Tibial nerve (tissue), 4 donors: ENCODE data around the gene CLEC7A. TPM values are rescaled to one million over a fixed set of nuclear protein-coding genes. Genes with fewer than 3 reads are reported as not detected.

ENCODE experiments used
- DNase-seq, 2 donors: peaks; one replicate each; pipeline ENCODE4 v3.0.0-alpha.2; 2019; ENCODE audit warnings: low spot score in 2 of 2
- H3K27ac ChIP-seq, 4 donors: fragments of 200-600 bp; sonication (generic) in 3 of 4; one replicate each; pipeline ENCODE4 v1.5.1; 2017 to 2019; ENCODE audit warnings: mild to moderate bottlenecking in 1 of 4
- H3K27me3 ChIP-seq, 2 donors: fragments of 200-600 bp; sonication (generic) in 1 of 2; one replicate each; pipeline versions ENCODE4 v1.5.1 to v1.6.0; 2017 to 2019
- H3K36me3 ChIP-seq, 3 donors: fragments of 200-600 bp; sonication (generic); one replicate each; pipeline ENCODE4 v1.5.1; 2018 to 2019
- H3K4me1 ChIP-seq, 4 donors: fragments of 200-600 bp; sonication (generic) in 3 of 4; one replicate each; pipeline ENCODE4 v1.5.1; 2017 to 2019
- H3K4me3 ChIP-seq, 4 donors: fragments of 200-600 bp; sonication (generic) in 3 of 4; one replicate each; pipeline ENCODE4 v1.5.1; 2017 to 2019; ENCODE audit warnings: mild to moderate bottlenecking in 1 of 4, moderate library complexity in 1 of 4
- H3K9me3 ChIP-seq, 4 donors: fragments of 200-600 bp; sonication (generic) in 3 of 4; one replicate each; pipeline ENCODE4 v1.5.1; 2017 to 2019
- EP300 ChIP-seq, 2 donors: sonication (generic); formaldehyde crosslinking; IDR thresholded peaks; one replicate each; pipeline ENCODE4 v1.6.1; 2017; ENCODE audit warnings: antibody characterized with exemption in 2 of 2, mild to moderate bottlenecking in 1 of 2
- POLR2A ChIP-seq, 2 donors: fragments of 450-650 bp; IDR thresholded peaks; one replicate each; pipeline ENCODE4 v1.6.1; 2017; ENCODE audit warnings: antibody characterized with exemption in 2 of 2, mild to moderate bottlenecking in 2 of 2, moderate library complexity in 2 of 2
- WGBS, 2 donors: methylation state at CpG; one replicate each; pipeline ENCODE4 v1.1.5; 2018; 5-methylcytosine and 5-hydroxymethylcytosine counted together
- total RNA-seq, 4 donors: library from RNA; depleted of rRNA; stranded (reverse); fragments of >200 nt; gene quantifications; one replicate each; pipeline ENCODE4 v1.1.0, GENCODE V29; 2016
- TF ChIP-seq, protein P1 (sequence below), 5 experiments: fragments of 200-600 bp in 3 of 5; fragments of 450-650 bp in 2 of 5; sonication (generic) in 3 of 5; IDR thresholded peaks; one replicate each; pipeline ENCODE4 v1.5.1; 2016 to 2019; ENCODE audit warnings: antibody characterized with exemption in 5 of 5, mild to moderate bottlenecking in 3 of 5, moderate library complexity in 2 of 5

Gene CLEC7A
- total RNA-seq, 4 donors from 2014 or later, result 4.0 to 13.5 (median 7.9) TPM

DNA sequence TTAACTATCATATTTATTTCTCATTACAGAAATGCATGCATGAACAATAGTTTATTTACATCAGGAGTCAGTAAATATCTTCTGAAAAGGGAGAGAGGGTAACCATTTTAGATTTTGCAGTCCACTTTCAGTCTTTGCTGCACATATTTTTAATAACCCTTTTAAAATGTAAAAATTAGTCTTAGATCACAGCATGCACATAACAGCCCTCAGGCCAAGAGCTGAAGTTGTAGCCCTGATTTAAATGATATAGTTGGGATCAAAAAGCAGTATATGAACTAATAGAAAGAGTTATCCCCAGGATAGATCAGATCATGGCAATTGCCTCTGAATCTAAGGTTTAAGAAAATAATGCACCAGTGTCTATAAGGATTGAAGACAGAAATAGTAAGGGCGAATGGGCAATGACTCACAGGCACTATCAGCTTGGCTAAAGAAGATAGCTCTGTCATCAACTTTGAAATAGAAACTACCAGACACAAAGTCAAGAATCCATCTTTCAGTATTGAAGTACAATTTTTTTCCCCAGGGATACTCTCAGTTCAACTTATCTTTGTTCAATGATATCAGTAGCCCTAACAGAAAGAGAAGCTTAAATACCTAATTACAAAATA, 13.1 kb upstream of the CLEC7A start:
- Histone ChIP-seq H3K27ac (no peak overlapping the region), H3K4me1 (no peaks in the 10 kb centered on the region), H3K36me3 (no peaks in the 10 kb centered on the region), H3K27me3 (no peaks in the 10 kb centered on the region), H3K9me3 (no peaks in the 10 kb centered on the region), H3K4me3 (no peak overlapping the region)
- no peak for DNase-seq
- WGBS, 2 donors, result 0 to 2% methylated on average over 1 of the region's 1 CpG
- TF ChIP-seq, protein P1, sequence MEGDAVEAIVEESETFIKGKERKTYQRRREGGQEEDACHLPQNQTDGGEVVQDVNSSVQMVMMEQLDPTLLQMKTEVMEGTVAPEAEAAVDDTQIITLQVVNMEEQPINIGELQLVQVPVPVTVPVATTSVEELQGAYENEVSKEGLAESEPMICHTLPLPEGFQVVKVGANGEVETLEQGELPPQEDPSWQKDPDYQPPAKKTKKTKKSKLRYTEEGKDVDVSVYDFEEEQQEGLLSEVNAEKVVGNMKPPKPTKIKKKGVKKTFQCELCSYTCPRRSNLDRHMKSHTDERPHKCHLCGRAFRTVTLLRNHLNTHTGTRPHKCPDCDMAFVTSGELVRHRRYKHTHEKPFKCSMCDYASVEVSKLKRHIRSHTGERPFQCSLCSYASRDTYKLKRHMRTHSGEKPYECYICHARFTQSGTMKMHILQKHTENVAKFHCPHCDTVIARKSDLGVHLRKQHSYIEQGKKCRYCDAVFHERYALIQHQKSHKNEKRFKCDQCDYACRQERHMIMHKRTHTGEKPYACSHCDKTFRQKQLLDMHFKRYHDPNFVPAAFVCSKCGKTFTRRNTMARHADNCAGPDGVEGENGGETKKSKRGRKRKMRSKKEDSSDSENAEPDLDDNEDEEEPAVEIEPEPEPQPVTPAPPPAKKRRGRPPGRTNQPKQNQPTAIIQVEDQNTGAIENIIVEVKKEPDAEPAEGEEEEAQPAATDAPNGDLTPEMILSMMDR (IDR thresholded peaks at IDR 0.05), result no peak
- TF ChIP-seq POLR2A (IDR thresholded peaks at IDR 0.05), result no peak
- TF ChIP-seq EP300 (IDR thresholded peaks at IDR 0.05), result no peak

DNA sequence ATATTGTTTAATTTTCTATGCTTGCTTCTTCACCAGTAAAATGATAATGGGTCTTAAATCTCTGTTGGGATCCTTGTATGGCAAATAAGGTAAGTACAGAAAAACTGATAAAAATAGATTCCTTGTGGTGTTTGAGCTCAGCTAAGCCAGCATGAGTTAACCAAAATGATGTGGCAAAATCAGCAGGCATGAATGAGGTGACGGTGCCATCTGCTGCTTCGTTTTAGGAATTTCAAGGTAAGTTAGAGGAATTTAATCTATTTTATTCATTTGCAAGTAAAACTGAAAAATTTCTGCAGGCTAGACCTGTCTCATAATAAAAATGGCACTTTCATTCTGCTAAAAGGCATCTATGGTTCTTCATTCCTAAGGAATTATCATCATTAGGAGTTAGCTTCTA, 10.0 kb upstream of the CLEC7A start:
- Histone ChIP-seq H3K4me3 (no peak overlapping the region), H3K36me3 (no peaks in the 10 kb centered on the region), H3K27ac (no peak overlapping the region), H3K27me3 (no peaks in the 10 kb centered on the region), H3K4me1 (no peaks in the 10 kb centered on the region), H3K9me3 (no peaks in the 10 kb centered on the region)
- TF ChIP-seq EP300 (IDR thresholded peaks at IDR 0.05), result no peak
- no peak for TF ChIP-seq POLR2A (IDR thresholded peaks at IDR 0.05)
- TF ChIP-seq, protein P1 (IDR thresholded peaks at IDR 0.05), result peak; percentile 27 to 79 (median 39)
- 14 to 17% methylated on average over 2 of the region's 2 CpGs for WGBS, 2 donors
- DNase-seq, result peak in 1 of 2 donors; percentile 40

DNA sequence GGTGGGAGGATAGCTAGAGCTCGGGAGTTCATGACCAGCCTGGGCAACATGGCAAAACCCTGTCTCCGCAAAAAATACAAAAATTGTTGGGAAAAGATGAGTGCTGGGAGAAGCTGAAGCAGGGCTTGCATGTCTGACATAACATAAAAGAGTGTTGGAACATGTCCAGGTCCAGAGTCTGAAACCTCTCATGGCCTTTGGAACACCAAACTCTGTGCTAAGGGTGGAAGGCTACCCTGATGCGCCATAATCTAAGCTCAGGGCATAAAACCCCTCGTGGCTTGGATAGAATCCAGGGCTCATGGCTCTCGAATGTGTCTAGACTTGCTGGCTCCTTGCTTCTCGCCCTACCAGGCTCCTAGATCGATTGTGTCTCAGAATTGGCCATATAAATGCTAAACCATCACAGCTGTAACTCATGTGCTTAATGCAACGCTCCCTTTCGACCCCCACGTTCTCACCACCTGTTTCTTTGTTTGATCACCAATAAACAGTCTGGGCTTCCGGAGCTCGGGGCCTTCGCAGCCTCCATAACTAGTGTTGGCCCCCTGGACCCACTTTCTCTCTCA, 6.7 kb upstream of the CLEC7A start:
- H3K9me3 ChIP-seq, result no peaks in the 10 kb centered on the region
- WGBS, 2 donors, result 74 to 81% methylated on average over 13 of the region's 13 CpGs

DNA sequence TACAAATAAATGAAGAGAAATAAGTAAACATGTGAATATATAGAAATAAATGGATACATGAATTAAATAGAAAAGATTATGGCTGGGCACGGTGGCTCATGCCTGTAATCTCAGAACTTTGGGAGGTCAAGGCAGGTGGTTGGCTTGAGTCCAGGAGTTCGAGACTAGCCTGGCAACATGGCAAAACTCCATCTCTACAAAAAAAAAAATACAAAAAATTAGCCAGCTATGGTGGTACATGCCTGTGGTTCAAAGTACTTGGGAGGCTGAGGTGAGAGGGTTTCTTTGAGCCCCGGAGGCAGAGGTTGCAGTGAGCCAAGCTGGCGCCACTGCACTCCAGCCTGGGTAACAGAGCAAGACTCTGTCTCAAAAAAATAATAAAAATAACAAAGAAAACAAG, 5.1 kb upstream of the CLEC7A start:
- DNase-seq, result no peak
- TF ChIP-seq, protein P1 (IDR thresholded peaks at IDR 0.05), result no peak
- no peak for TF ChIP-seq POLR2A (IDR thresholded peaks at IDR 0.05)
- TF ChIP-seq EP300 (IDR thresholded peaks at IDR 0.05), result no peak
- no peaks in the 10 kb centered on the region for H3K36me3 ChIP-seq
- H3K27ac ChIP-seq, result no peak overlapping the region
- H3K9me3 ChIP-seq, result no peaks in the 10 kb centered on the region
- H3K4me1 ChIP-seq, result no peaks in the 10 kb centered on the region
- WGBS, 2 donors, result 68 to 69% methylated on average over 4 of the region's 4 CpGs
- no peaks in the 10 kb centered on the region for H3K27me3 ChIP-seq
- no peak overlapping the region for H3K4me3 ChIP-seq

More for the DNA sequence above, 6.7 kb upstream of the CLEC7A start:
- Histone ChIP-seq H3K4me3 (no peak overlapping the region), H3K27ac (no peak overlapping the region), H3K4me1 (no peaks in the 10 kb centered on the region), H3K36me3 (no peaks in the 10 kb centered on the region), H3K27me3 (no peaks in the 10 kb centered on the region)
- DNase-seq, result no peak
- TF ChIP-seq, protein P1 (IDR thresholded peaks at IDR 0.05), result no peak
- no peak for TF ChIP-seq POLR2A (IDR thresholded peaks at IDR 0.05)
- TF ChIP-seq EP300 (IDR thresholded peaks at IDR 0.05), result no peak

DNA sequence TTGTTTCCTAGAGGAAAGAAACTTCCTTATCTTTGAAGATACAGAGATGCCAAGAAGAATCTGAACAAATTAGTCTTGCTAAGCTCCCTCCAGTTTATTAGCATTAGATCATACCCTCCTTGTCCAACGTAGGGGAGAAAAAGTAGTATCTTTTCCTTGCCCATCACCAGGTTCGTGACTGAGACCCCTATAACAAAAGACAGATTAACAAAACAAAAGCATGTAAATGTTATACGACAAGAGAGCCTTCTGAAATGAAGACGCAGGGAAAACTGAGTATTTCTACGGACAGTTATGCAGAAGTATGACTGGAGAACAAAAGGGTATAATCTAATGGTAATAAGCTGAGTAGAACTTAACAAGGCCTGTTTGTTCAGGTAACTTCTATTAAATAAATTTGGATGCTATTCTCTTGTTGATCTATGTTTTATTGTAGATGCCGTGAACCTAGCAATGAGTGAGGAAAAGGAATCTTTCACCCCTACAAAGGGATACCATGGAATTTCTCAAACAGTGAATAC, 2.9 kb upstream of the CLEC7A start:
- WGBS, 2 donors, result 62 to 68% methylated on average over 6 of the region's 6 CpGs

More for the DNA sequence above, 2.9 kb upstream of the CLEC7A start:
- DNase-seq, result no peak
- Histone ChIP-seq H3K27ac (no peak overlapping the region), H3K36me3 (no peaks in the 10 kb centered on the region), H3K27me3 (no peaks in the 10 kb centered on the region), H3K4me1 (no peaks in the 10 kb centered on the region), H3K4me3 (no peak overlapping the region), H3K9me3 (no peaks in the 10 kb centered on the region)
- TF ChIP-seq EP300 (IDR thresholded peaks at IDR 0.05) (no peak), POLR2A (IDR thresholded peaks at IDR 0.05) (no peak)
